Loucy (cell line): ENCODE measurements around the gene C3orf70.

ENCODE experiments used
- EZH2phosphoT487 ChIP-seq: fragments of 200-600 bp; IDR thresholded peaks from 2 replicates; pipeline ENCODE4 v1.6.1; 2018; ENCODE audit warnings: antibody characterized with exemption, mild to moderate bottlenecking, moderate library complexity, borderline replicate concordance
- TF ChIP-seq, protein P1 (sequence below): fragments of 200-600 bp; sonication (generic); conservative IDR thresholded peaks from 2 replicates; pipeline ENCODE4 v1.5.1; 2014; ENCODE audit warnings: mild to moderate bottlenecking, antibody characterized with exemption, low read length

DNA sequence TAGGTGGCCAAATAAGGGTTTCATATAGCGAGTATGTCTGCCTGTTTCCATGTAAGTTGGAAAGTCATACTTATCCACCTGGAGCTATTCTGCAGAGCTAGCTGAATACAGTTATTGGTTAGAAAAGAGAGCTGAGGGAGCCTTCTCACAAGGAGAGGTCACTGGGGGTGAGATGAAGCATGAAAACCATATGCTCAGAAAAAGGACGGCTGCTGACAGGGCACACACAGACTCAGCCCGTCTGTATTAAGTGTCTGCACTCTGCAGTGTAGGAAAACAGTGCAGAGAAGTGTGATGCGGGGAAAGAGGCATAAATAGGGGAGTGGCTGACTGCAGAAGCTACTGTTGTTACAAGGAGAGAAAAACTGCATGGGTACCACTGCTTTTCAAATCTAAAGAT is 58.2 kb downstream of the C3orf70 start:
- TF ChIP-seq, protein P1, sequence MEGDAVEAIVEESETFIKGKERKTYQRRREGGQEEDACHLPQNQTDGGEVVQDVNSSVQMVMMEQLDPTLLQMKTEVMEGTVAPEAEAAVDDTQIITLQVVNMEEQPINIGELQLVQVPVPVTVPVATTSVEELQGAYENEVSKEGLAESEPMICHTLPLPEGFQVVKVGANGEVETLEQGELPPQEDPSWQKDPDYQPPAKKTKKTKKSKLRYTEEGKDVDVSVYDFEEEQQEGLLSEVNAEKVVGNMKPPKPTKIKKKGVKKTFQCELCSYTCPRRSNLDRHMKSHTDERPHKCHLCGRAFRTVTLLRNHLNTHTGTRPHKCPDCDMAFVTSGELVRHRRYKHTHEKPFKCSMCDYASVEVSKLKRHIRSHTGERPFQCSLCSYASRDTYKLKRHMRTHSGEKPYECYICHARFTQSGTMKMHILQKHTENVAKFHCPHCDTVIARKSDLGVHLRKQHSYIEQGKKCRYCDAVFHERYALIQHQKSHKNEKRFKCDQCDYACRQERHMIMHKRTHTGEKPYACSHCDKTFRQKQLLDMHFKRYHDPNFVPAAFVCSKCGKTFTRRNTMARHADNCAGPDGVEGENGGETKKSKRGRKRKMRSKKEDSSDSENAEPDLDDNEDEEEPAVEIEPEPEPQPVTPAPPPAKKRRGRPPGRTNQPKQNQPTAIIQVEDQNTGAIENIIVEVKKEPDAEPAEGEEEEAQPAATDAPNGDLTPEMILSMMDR = no peak
- TF ChIP-seq EZH2phosphoT487 = no peak
